H1 (cell line): ENCODE results near the gene AKAP8.

ENCODE experiments used
- CTCF ChIP-seq, 3 experiments: IDR thresholded peaks; 1 replicate in 2 of 3; 2 replicates in 1 of 3; pipeline versions ENCODE4 v1.5.1 to v1.6.1; 2011; ENCODE audit warnings: low read length in 3 of 3, mild to moderate bottlenecking in 3 of 3, inconsistent platforms in 2 of 3, low read depth in 1 of 3, moderate library complexity in 1 of 3; ENCODE audit not compliant: insufficient read depth in 1 of 3; ENCODE audit errors: control extremely low read depth in 1 of 3
- EGR1 ChIP-seq: IDR thresholded peaks from 2 replicates; pipeline ENCODE4 v1.6.1; 2011; ENCODE audit warnings: low read depth, low read length, borderline replicate concordance
- KDM4A ChIP-seq: IDR thresholded peaks from one replicate; pipeline ENCODE4 v1.7.1; 2012; ENCODE audit warnings: low read depth, mild to moderate bottlenecking, moderate library complexity, low read length, inconsistent platforms; ENCODE audit not compliant: severe bottlenecking
- SIN3A ChIP-seq, 2 experiments: IDR thresholded peaks in 1 of 2; conservative IDR thresholded peaks in 1 of 2; 2 replicates each; pipeline ENCODE4 v1.6.1; 2011 to 2012; ENCODE audit warnings: low read length in 2 of 2, improper control_type of control experiment in 1 of 2, low read depth in 1 of 2, mild to moderate bottlenecking in 1 of 2
- SUZ12 ChIP-seq: fragments of 200-600 bp; sonication (generic); IDR thresholded peaks from 2 replicates; pipeline ENCODE4 v1.6.1; 2012; ENCODE audit warnings: mild to moderate bottlenecking, inconsistent platforms, low read length, moderate library complexity, mixed read lengths
- TBP ChIP-seq: IDR thresholded peaks from 2 replicates; pipeline ENCODE4 v1.6.1; 2011; ENCODE audit warnings: low read depth, low read length, improper control_type of control experiment
- YY1 ChIP-seq: IDR thresholded peaks from 2 replicates; pipeline ENCODE4 v1.6.1; 2011; ENCODE audit warnings: low read depth, mild to moderate bottlenecking, low read length

- no peak for TF ChIP-seq SUZ12
- no peak; a peak in 1 of 4 replicates for TF ChIP-seq SIN3A (conservative IDR thresholded peaks at IDR 0.05 in 1 of 2, IDR thresholded peaks at IDR 0.05 in 1 of 2; ENCODE audit: low read depth in 1 of 2, low read length in 2 of 2)
- no peak for TF ChIP-seq YY1
- no peak for TF ChIP-seq EGR1
- TF ChIP-seq KDM4A = no peak
- TF ChIP-seq CTCF (IDR thresholded peaks at IDR 0.05; ENCODE audit: control extremely low read depth in 1 of 3, insufficient read depth in 1 of 3, low read depth in 1 of 3, low read length in 3 of 3) = no peak
- TF ChIP-seq TBP = no peak
These were observed 48.7 kb downstream of the AKAP8 start for GRCh38 chr19:15330801-15331418.
